HepG2 (cell line): ENCODE measurements around the gene ABI2. TPM values are rescaled to one million over a fixed set of nuclear protein-coding genes. Genes with fewer than 3 reads are reported as not detected.
"Not testable (repeated sequence)": the region's sequence is repeated elsewhere in the genome, so short reads cannot be mapped to it uniquely, and the experiment has no call there.

Experiments used
- ATAC-seq: fragments of 200-7000 bp; cut with Tn5 transposase; 3 replicates; pipeline ENCODE4 v1.9.1; 2020; ENCODE audit warnings: mild to moderate bottlenecking, moderate library complexity
- BruUV-seq: library from RNA; stranded (reverse); fragments of 400-500 nt; replicated peaks from 2 replicates; lab custom pipeline; 2021; lab: Mats Ljungman, UMichigan
- CTCF ChIA-PET: fragments of 300-600 bp; formaldehyde crosslinking; extraction: SDS; loops from one replicate; lab custom pipeline; 2021; ENCODE audit warnings: low total read pairs, inconsistent platforms, low intra/inter-chr PET ratio; lab: Yijun Ruan, JAX
- POLR2A ChIA-PET: fragments of 350-600 bp; sonication (Branson Sonifier 250); formaldehyde crosslinking; loops from one replicate; lab custom pipeline; 2020; ENCODE audit warnings: antibody characterized with exemption, inconsistent platforms; lab: Yijun Ruan, JAX
- DNase-seq: peaks from one replicate; pipeline ENCODE4 v3.0.0-alpha.2; 2015; ENCODE audit warnings: low spot score
- FAIRE-seq: peaks from 3 replicates; lab custom pipeline; 2011; peaks lifted over from hg19 to GRCh38; lab: Jason Lieb, UNC
- H2AFZ ChIP-seq: one replicate; pipeline ENCODE4 v1.6.1; 2011; ENCODE audit warnings: low read length, inconsistent platforms
- H3K27ac ChIP-seq: fragments of 300-600 bp; 3 replicates; pipeline ENCODE4 v1.8.0; 2011; ENCODE audit warnings: mixed run types, mild to moderate bottlenecking, mixed read lengths, low read length, inconsistent platforms; ENCODE audit not compliant: insufficient read depth; ENCODE audit errors: extremely low read length
- H3K27me3 ChIP-seq, 2 experiments: fragments of 200-600 bp in 1 of 2; 2 replicates in 1 of 2; 3 replicates in 1 of 2; pipeline versions ENCODE4 v1.6.0 to v1.8.0; 2011; ENCODE audit warnings: low read length in 2 of 2, mild to moderate bottlenecking in 2 of 2, moderate library complexity in 2 of 2, inconsistent platforms in 1 of 2; ENCODE audit not compliant: insufficient read depth in 2 of 2, control insufficient read depth in 1 of 2
- H3K36me3 ChIP-seq, 2 experiments: fragments of 200-600 bp in 1 of 2; replicated peaks in 1 of 2; 2 replicates in 1 of 2; 3 replicates in 1 of 2; pipeline versions ENCODE4 v1.5.1 to v1.8.0; 2011; ENCODE audit warnings: low read length in 2 of 2, inconsistent platforms in 1 of 2; ENCODE audit not compliant: insufficient read depth in 2 of 2, control insufficient read depth in 1 of 2
- H3K4me1 ChIP-seq: 2 replicates; pipeline ENCODE4 v1.5.1; 2012; ENCODE audit warnings: low read length, inconsistent platforms; ENCODE audit not compliant: insufficient read depth
- H3K4me2 ChIP-seq: 2 replicates; pipeline ENCODE4 v1.6.0; 2011; ENCODE audit warnings: low read depth, low read length, inconsistent platforms
- H3K4me3 ChIP-seq, 3 experiments: fragments of 200-600 bp in 1 of 3; sonication (generic), shearing (Covaris generic) in 1 of 3; replicated peaks in 1 of 3; 2 replicates each; pipeline ENCODE4 v1.5.1; 2011 to 2016; ENCODE audit warnings: low read length in 3 of 3, inconsistent platforms in 2 of 3, low read depth in 2 of 3, mild to moderate bottlenecking in 2 of 3, control low read depth in 1 of 3, mixed read lengths in 1 of 3; ENCODE audit not compliant: insufficient read depth in 1 of 3
- H3K79me2 ChIP-seq: one replicate; pipeline ENCODE4 v1.6.1; 2011; ENCODE audit warnings: low read length, inconsistent platforms; ENCODE audit not compliant: insufficient read depth
- H3K9ac ChIP-seq: 2 replicates; pipeline ENCODE4 v1.6.0; 2011; ENCODE audit warnings: mild to moderate bottlenecking, low read depth, low read length, inconsistent platforms; ENCODE audit not compliant: insufficient read depth
- H3K9me3 ChIP-seq: 2 replicates; pipeline ENCODE4 v1.5.1; 2012; ENCODE audit warnings: mild to moderate bottlenecking, low read length
- H4K20me1 ChIP-seq: 2 replicates; pipeline ENCODE4 v1.6.0; 2011; ENCODE audit warnings: inconsistent platforms, mild to moderate bottlenecking, low read length, moderate library complexity; ENCODE audit not compliant: insufficient read depth
- AKAP8 ChIP-seq: sonication (generic); formaldehyde crosslinking; IDR thresholded peaks from 2 replicates; pipeline ENCODE4 v1.5.1; 2020; ENCODE audit warnings: mild to moderate bottlenecking, missing genetic modification reagents
- CBX2 ChIP-seq, 2 experiments: fragments of 200-600 bp in 1 of 2; sonication (generic); formaldehyde crosslinking in 1 of 2; IDR thresholded peaks; 2 replicates each; pipeline versions ENCODE4 v1.7.0 to v1.8.1; 2018 to 2022; ENCODE audit warnings: low read depth in 2 of 2, low read length in 1 of 2, mild to moderate bottlenecking in 1 of 2, missing genetic modification reagents in 1 of 2
- HNRNPK ChIP-seq: fragments of 200-400 bp; formaldehyde crosslinking; IDR thresholded peaks from 2 replicates; pipeline ENCODE4 v1.6.1; 2018; ENCODE audit warnings: low read length, low read depth, moderate library complexity, mild to moderate bottlenecking; ENCODE audit not compliant: poor library complexity, severe bottlenecking
- HOXD1 ChIP-seq: sonication (generic); formaldehyde crosslinking; IDR thresholded peaks from 2 replicates; pipeline ENCODE4 v1.5.0; 2020; ENCODE audit warnings: missing genetic modification reagents
- KLF15 ChIP-seq: sonication (generic); formaldehyde crosslinking; IDR thresholded peaks from 2 replicates; pipeline ENCODE4 v1.8.1; 2023; ENCODE audit warnings: borderline replicate concordance, mild to moderate bottlenecking, inconsistent platforms, missing genetic modification reagents, mixed read lengths
- MED13 ChIP-seq: sonication (generic); formaldehyde crosslinking; IDR thresholded peaks from 2 replicates; pipeline ENCODE4 v1.5.0; 2020; ENCODE audit warnings: missing genetic modification reagents
- MEIS1 ChIP-seq: sonication (generic); formaldehyde crosslinking; IDR thresholded peaks from 2 replicates; pipeline ENCODE4 v1.9.0; 2021; ENCODE audit warnings: mild to moderate bottlenecking, missing genetic modification reagents, moderate library complexity, borderline replicate concordance
- MXI1 ChIP-seq: IDR thresholded peaks from 3 replicates; pipeline ENCODE4 v1.6.1; 2012; ENCODE audit warnings: low read depth, low read length, inconsistent platforms, borderline replicate concordance
- PHB2 ChIP-seq: fragments of 450-650 bp; IDR thresholded peaks from 2 replicates; pipeline ENCODE4 v1.6.1; 2018; ENCODE audit not compliant: partially characterized antibody
- PTBP1 ChIP-seq: fragments of 200-400 bp; formaldehyde crosslinking; IDR thresholded peaks from 2 replicates; pipeline ENCODE4 v1.6.1; 2018; ENCODE audit warnings: low read length, low read depth; ENCODE audit not compliant: poor library complexity, severe bottlenecking
- RAD51 ChIP-seq: fragments of 450-650 bp; IDR thresholded peaks from 2 replicates; pipeline ENCODE4 v1.6.1; 2016; ENCODE audit warnings: borderline replicate concordance
- ZBTB42 ChIP-seq: sonication (generic); formaldehyde crosslinking; IDR thresholded peaks from 2 replicates; pipeline ENCODE4 v1.5.0; 2020; ENCODE audit warnings: mild to moderate bottlenecking, missing genetic modification reagents
- ZNF160 ChIP-seq: sonication (generic); formaldehyde crosslinking; IDR thresholded peaks from 2 replicates; pipeline ENCODE4 v1.8.0; 2022; ENCODE audit warnings: mild to moderate bottlenecking, inconsistent platforms, missing genetic modification reagents
- ZNF768 ChIP-seq: sonication (generic); formaldehyde crosslinking; IDR thresholded peaks from 2 replicates; pipeline ENCODE4 v1.4.0; 2020; ENCODE audit warnings: missing genetic modification reagents
- ZNF816 ChIP-seq: sonication (generic); formaldehyde crosslinking; IDR thresholded peaks from 2 replicates; pipeline ENCODE4 v1.8.0; 2022; ENCODE audit warnings: missing genetic modification reagents, mild to moderate bottlenecking, borderline replicate concordance
- WGBS: methylation state at CpG from one replicate; pipeline ENCODE4 v1.1.6; 2017; ENCODE audit warnings: low lambda C conversion rate; 5-methylcytosine and 5-hydroxymethylcytosine counted together
- in situ Hi-C: cut with HindIII; loops from 2 replicates; pipeline ENCODE4 v1.10.0; 2017; ENCODE audit warnings: low pct_unique_long_range_greater_than_20kb; ENCODE audit not compliant: extremely low pct_ligation_motif_present
- intact Hi-C: fragments of 100-400 bp; cut with micrococcal nuclease; formaldehyde crosslinking; loops from one replicate; pipeline ENCODE4 v1.10.0; 2022; ENCODE audit not compliant: unreplicated experiment
- polyA plus RNA-seq, 8 experiments: library from polyadenylated mRNA; depleted of rRNA in 3 of 8; stranded (reverse) in 7 of 8; unstranded in 1 of 8; fragments of >200 nt; fragmentation: Illumina TruSeq in 4 of 8; extraction: Trizol in 4 of 8; gene quantifications; 2 replicates each; pipeline versions ENCODE4 v1.2.1 to v1.2.3, GENCODE V29; 2011 to 2016; ENCODE audit warnings: low read depth in 4 of 8, missing spikeins in 1 of 8, mixed read lengths in 1 of 8; ENCODE audit not compliant: insufficient read depth in 1 of 8
- total RNA-seq, 5 experiments: library from RNA; depleted of rRNA; stranded (reverse); fragments of >200 nt; fragmentation: Illumina TruSeq; extraction: Trizol; gene quantifications; 2 replicates each; pipeline ENCODE4 v1.2.3, GENCODE V29; 2016; ENCODE audit warnings: low read depth in 1 of 5
- TF ChIP-seq, protein P1 (sequence below): sonication (generic); formaldehyde crosslinking; IDR thresholded peaks from 2 replicates; pipeline ENCODE4 v1.4.0; 2020; ENCODE audit warnings: missing genetic modification reagents, borderline replicate concordance

ABI2 gene
- total and polyA plus RNA-seq, 2 of the 13 experiments (the other 11 are each of a cell fraction or from before 2014, with no cell fraction given): 28.4 to 32.4 TPM

DNA sequence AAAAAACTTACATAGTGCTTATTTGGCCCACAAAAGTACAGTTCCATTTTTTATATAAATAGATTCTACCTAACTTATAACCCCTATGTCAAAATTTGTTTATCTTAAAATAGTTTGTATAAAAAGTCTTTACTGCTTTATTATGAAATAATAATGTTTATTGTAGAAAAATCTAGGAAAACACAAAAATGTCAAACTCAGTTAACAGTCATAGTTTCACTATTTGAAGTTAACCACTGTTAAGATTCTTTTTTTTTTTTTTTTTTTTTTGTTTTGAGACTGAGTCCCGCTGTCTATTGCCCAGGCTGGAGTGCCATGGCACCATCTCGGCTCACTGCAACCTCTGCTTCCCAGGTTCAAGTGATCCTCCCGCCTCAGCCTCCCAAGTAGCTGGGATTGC, 26.5 kb upstream of the ABI2 start:
- H3K9ac ChIP-seq: no peak overlapping the region
- no peaks in the 10 kb centered on the region for H3K79me2 ChIP-seq
- no peaks in the 10 kb centered on the region for H3K9me3 ChIP-seq
- H2AFZ ChIP-seq: no peak overlapping the region
- no peak overlapping the region for H3K4me2 ChIP-seq
- TF ChIP-seq CBX2 (IDR thresholded peaks at IDR 0.05; ENCODE audit: low read depth, low read length) (no peak), CBX2 (CRISPR knock-in tag; IDR thresholded peaks at IDR 0.05; ENCODE audit: low read depth) (no peak), ZNF768 (CRISPR knock-in tag) (no peak), AKAP8 (CRISPR knock-in tag) (no peak), ZNF160 (no peak), ZNF816 (no peak), KLF15 (CRISPR knock-in tag) (no peak), PTBP1 (no peak), ZBTB42 (CRISPR knock-in tag) (no peak), MED13 (CRISPR knock-in tag) (no peak), RAD51 (no peak), MEIS1 (CRISPR knock-in tag) (no peak), MXI1 (no peak), HOXD1 (CRISPR knock-in tag) (no peak), PHB2 (no peak), HNRNPK (no peak)
- TF ChIP-seq, protein P1, sequence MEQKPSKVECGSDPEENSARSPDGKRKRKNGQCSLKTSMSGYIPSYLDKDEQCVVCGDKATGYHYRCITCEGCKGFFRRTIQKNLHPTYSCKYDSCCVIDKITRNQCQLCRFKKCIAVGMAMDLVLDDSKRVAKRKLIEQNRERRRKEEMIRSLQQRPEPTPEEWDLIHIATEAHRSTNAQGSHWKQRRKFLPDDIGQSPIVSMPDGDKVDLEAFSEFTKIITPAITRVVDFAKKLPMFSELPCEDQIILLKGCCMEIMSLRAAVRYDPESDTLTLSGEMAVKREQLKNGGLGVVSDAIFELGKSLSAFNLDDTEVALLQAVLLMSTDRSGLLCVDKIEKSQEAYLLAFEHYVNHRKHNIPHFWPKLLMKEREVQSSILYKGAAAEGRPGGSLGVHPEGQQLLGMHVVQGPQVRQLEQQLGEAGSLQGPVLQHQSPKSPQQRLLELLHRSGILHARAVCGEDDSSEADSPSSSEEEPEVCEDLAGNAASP (CRISPR knock-in tag): no peak
- H3K27ac ChIP-seq: no peak overlapping the region
- ChIA-PET POLR2A (no interaction called here), CTCF (no interaction called here)
- intact Hi-C loops: no loop called here
- in situ Hi-C loops: no loop called here
- WGBS: 97% methylated on average over 3 of the region's 3 CpGs
- H3K4me3 ChIP-seq: no peak overlapping the region
- H4K20me1 ChIP-seq: no peaks in the 10 kb centered on the region
- no peak for ATAC-seq
- no peaks in the 10 kb centered on the region for H3K4me1 ChIP-seq
- BruUV-seq: no TSS peak
- no peaks in the 10 kb centered on the region for H3K27me3 ChIP-seq
- no peak for FAIRE-seq
- no peak for DNase-seq
- H3K36me3 ChIP-seq: 0 out of 5 replicates have a peak, but pooled peaks cover 0 to 2% of the 10 kb centered on the region in 2 experiments

DNA sequence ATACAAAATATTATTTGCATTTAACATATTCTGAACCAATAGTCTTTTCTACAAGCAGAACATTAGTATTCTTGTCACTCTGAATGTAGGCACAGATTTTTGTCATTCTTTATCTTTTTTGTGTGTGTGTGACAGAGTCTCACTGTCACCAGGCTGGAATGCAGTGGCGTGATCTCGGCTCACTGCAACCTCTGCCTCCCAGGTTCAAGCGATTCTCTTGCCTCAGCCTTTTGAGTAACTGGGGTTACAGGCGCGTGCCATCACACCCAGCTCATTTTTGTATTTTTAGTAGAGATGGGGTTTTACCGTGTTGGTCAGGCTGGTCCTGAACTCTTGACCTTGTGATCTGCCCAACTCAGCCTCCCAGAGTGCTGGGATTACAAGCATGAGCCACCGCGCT, 25.6 kb upstream of the ABI2 start:
- 97% methylated on average over 8 of the region's 8 CpGs for WGBS
- H2AFZ ChIP-seq, CTCF ChIA-PET, H3K4me3 ChIP-seq, H3K27me3 ChIP-seq, intact Hi-C loops, POLR2A ChIA-PET, in situ Hi-C loops, H3K9ac ChIP-seq, H3K4me1 ChIP-seq, BruUV-seq, H3K79me2 ChIP-seq, H4K20me1 ChIP-seq, H3K27ac ChIP-seq, ATAC-seq, H3K9me3 ChIP-seq, DNase-seq, H3K4me2 ChIP-seq, H3K36me3 ChIP-seq, FAIRE-seq: not testable (repeated sequence)
